IMR-90 (cell line): Measurements from ENCODE around the gene UGT2B11. TPM values are rescaled to one million over a fixed set of nuclear protein-coding genes. Genes with fewer than 3 reads are reported as not detected.
"Not testable (repeated sequence)": the region's sequence is repeated elsewhere in the genome, so short reads cannot be mapped to it uniquely, and the experiment has no call there.

Experiments
- ATAC-seq: fragments of 200-7000 bp; cut with Tn5 transposase; 2 replicates; pipeline ENCODE4 v1.9.1; 2020; ENCODE audit warnings: low read depth, mild to moderate bottlenecking, moderate library complexity
- BruUV-seq: library from RNA; stranded (reverse); fragments of 400-500 nt; replicated peaks from 2 replicates; lab custom pipeline; 2021; lab: Mats Ljungman, UMichigan
- CTCF ChIA-PET: fragments of 300-600 bp; formaldehyde crosslinking; extraction: SDS; loops from one replicate; lab custom pipeline; 2021; ENCODE audit warnings: antibody characterized with exemption; lab: Yijun Ruan, JAX
- POLR2A ChIA-PET: fragments of 300-600 bp; sonication (Branson Sonifier 250); formaldehyde crosslinking; loops from one replicate; lab custom pipeline; 2022; ENCODE audit warnings: antibody characterized with exemption; ENCODE audit not compliant: unreplicated experiment; lab: Charles Lee
- DNase-seq: peaks from one replicate; pipeline ENCODE4 v3.0.0; 2013
- H2AFZ ChIP-seq: replicated peaks from 2 replicates; pipeline ENCODE3; 2013; ENCODE audit warnings: low read length, mild to moderate bottlenecking; ENCODE audit not compliant: poor library complexity
- H2AK5ac ChIP-seq: 2 replicates; pipeline ENCODE4 v1.6.1; 2013; ENCODE audit warnings: low read depth, low read length, inconsistent platforms
- H2AK9ac ChIP-seq: replicated peaks from 2 replicates; pipeline ENCODE3; 2013; ENCODE audit warnings: mild to moderate bottlenecking, low read depth, low read length, moderate library complexity; ENCODE audit not compliant: poor library complexity
- H2BK120ac ChIP-seq: 2 replicates; pipeline ENCODE4 v1.6.1; 2013; ENCODE audit warnings: low read depth, low read length, inconsistent platforms
- H2BK15ac ChIP-seq: 3 replicates; pipeline ENCODE4 v1.6.1; 2013; ENCODE audit warnings: low read depth, low read length, inconsistent platforms
- H2BK20ac ChIP-seq: 2 replicates; pipeline ENCODE4 v1.6.1; 2013; ENCODE audit warnings: low read depth, mild to moderate bottlenecking, inconsistent platforms, low read length, moderate library complexity
- H2BK5ac ChIP-seq: 2 replicates; pipeline ENCODE4 v1.6.1; 2013; ENCODE audit warnings: mild to moderate bottlenecking, low read depth, low read length, inconsistent platforms; ENCODE audit not compliant: poor library complexity, severe bottlenecking
- H3K14ac ChIP-seq: replicated peaks from 2 replicates; pipeline ENCODE4 v1.6.1; 2013; ENCODE audit warnings: low read depth, low read length, inconsistent platforms
- H3K18ac ChIP-seq: 2 replicates; pipeline ENCODE4 v1.6.1; 2013; ENCODE audit warnings: low read depth, low read length, control low read depth
- H3K23ac ChIP-seq: 2 replicates; pipeline ENCODE4 v1.6.1; 2013; ENCODE audit warnings: low read depth, low read length, inconsistent platforms
- H3K27ac ChIP-seq: 2 replicates; pipeline ENCODE4 v1.5.1; 2013; ENCODE audit warnings: mild to moderate bottlenecking, control low read depth, low read length; ENCODE audit not compliant: insufficient read depth
- H3K27me3 ChIP-seq: 2 replicates; pipeline ENCODE4 v1.6.1; 2013; ENCODE audit warnings: low read length; ENCODE audit not compliant: control insufficient read depth, insufficient read depth
- H3K36me3 ChIP-seq: 2 replicates; pipeline ENCODE4 v1.6.1; 2013; ENCODE audit warnings: low read length, mixed read lengths; ENCODE audit not compliant: control insufficient read depth, insufficient read depth
- H3K4ac ChIP-seq: 2 replicates; pipeline ENCODE4 v1.6.1; 2013; ENCODE audit warnings: low read depth, low read length, inconsistent platforms
- H3K4me1 ChIP-seq: 2 replicates; pipeline ENCODE4 v1.6.1; 2013; ENCODE audit warnings: low read length, mixed read lengths; ENCODE audit not compliant: control insufficient read depth, insufficient read depth
- H3K4me2 ChIP-seq: 2 replicates; pipeline ENCODE4 v1.6.1; 2013; ENCODE audit warnings: low read depth, mild to moderate bottlenecking, control low read depth, low read length, moderate library complexity
- H3K4me3 ChIP-seq: 2 replicates; pipeline ENCODE4 v1.5.1; 2013; ENCODE audit warnings: low read depth, mild to moderate bottlenecking, control low read depth, low read length, moderate library complexity; ENCODE audit not compliant: insufficient read depth
- H3K56ac ChIP-seq: 2 replicates; pipeline ENCODE4 v1.6.1; 2013; ENCODE audit warnings: low read length, inconsistent platforms; ENCODE audit not compliant: insufficient read depth; ENCODE audit errors: extremely low read depth
- H3K79me1 ChIP-seq, 2 experiments: 2 replicates each; pipeline ENCODE4 v1.6.1; 2013; ENCODE audit warnings: low read length in 2 of 2, inconsistent platforms in 1 of 2, low read depth in 1 of 2
- H3K9ac ChIP-seq: 2 replicates; pipeline ENCODE4 v1.6.1; 2013; ENCODE audit warnings: low read depth, low read length, control low read depth
- H3K9me1 ChIP-seq: 2 replicates; pipeline ENCODE4 v1.6.1; 2013; ENCODE audit warnings: low read length, inconsistent platforms; ENCODE audit not compliant: insufficient read depth
- H3K9me3 ChIP-seq: 2 replicates; pipeline ENCODE4 v1.6.1; 2013; ENCODE audit warnings: low read length; ENCODE audit not compliant: control insufficient read depth, insufficient read depth
- H4K20me1 ChIP-seq: 2 replicates; pipeline ENCODE4 v1.6.1; 2013; ENCODE audit warnings: low read length, inconsistent platforms; ENCODE audit not compliant: insufficient read depth
- H4K5ac ChIP-seq: 2 replicates; pipeline ENCODE4 v1.6.1; 2013; ENCODE audit warnings: mild to moderate bottlenecking, low read depth, low read length, control low read depth
- H4K8ac ChIP-seq, 2 experiments: 2 replicates each; pipeline ENCODE4 v1.6.1; 2013; ENCODE audit warnings: low read depth in 2 of 2, low read length in 2 of 2, control low read depth in 1 of 2, inconsistent platforms in 1 of 2
- H4K91ac ChIP-seq: 2 replicates; pipeline ENCODE4 v1.6.1; 2013; ENCODE audit warnings: low read depth, low read length, inconsistent platforms; ENCODE audit not compliant: insufficient read depth
- WGBS, 2 experiments: methylation state at CpG; one replicate each; pipeline versions ENCODE4 v1.1.5 to v1.1.7; 2013; ENCODE audit warnings: missing lambda C conversion rate in 2 of 2; ENCODE audit not compliant: insufficient read length in 1 of 2; ENCODE audit errors: extremely low coverage in 2 of 2; 5-methylcytosine and 5-hydroxymethylcytosine counted together
- dilution Hi-C: fragments of 300-500 bp; cut with HindIII; formaldehyde crosslinking; loops from one replicate; pipeline ENCODE4 v1.14.3; 2018; ENCODE audit warnings: low sequenced_read_pairs; ENCODE audit not compliant: unreplicated experiment
- in situ Hi-C: fragments of 300-500 bp; cut with MboI; formaldehyde crosslinking; loops from 3 replicates; pipeline ENCODE4 v1.14.3; 2019; ENCODE audit warnings: low sequenced_read_pairs, inconsistent platforms, mixed read lengths
- intact Hi-C: fragments of 100-400 bp; cut with micrococcal nuclease; formaldehyde crosslinking; loops from 2 replicates; pipeline ENCODE4 v1.10.0; 2022
- polyA plus RNA-seq, 3 experiments: library from polyadenylated mRNA; depleted of rRNA; stranded (reverse); fragments of >200 nt; gene quantifications; 2 replicates each; pipeline ENCODE4 v1.2.3, GENCODE V29; 2012; ENCODE audit warnings: low replicate concordance in 1 of 3
- total RNA-seq: library from RNA; depleted of rRNA; stranded (reverse); fragments of >200 nt; gene quantifications from 2 replicates; pipeline ENCODE4 v1.2.3, GENCODE V29; 2012

Gene UGT2B11
- total and polyA plus RNA-seq, 2 of the 4 experiments (the other 2 are of a cell fraction): not detected

GRCh38 chr4:69242562-69243240 lies 28.2 kb upstream of the UGT2B11 start:
- CTCF ChIA-PET, H2BK120ac ChIP-seq, H3K23ac ChIP-seq, H4K91ac ChIP-seq, H4K8ac ChIP-seq, H3K18ac ChIP-seq, ATAC-seq, H3K4me3 ChIP-seq, H3K27me3 ChIP-seq, H4K5ac ChIP-seq, H4K20me1 ChIP-seq, H3K4ac ChIP-seq, BruUV-seq, H3K56ac ChIP-seq, H3K14ac ChIP-seq, H3K9me1 ChIP-seq, H3K9ac ChIP-seq, POLR2A ChIA-PET, dilution Hi-C loops, H2AK9ac ChIP-seq, H3K27ac ChIP-seq, H2AK5ac ChIP-seq, H3K36me3 ChIP-seq, H2BK15ac ChIP-seq, in situ Hi-C loops, H3K79me1 ChIP-seq, H2BK20ac ChIP-seq, H3K4me1 ChIP-seq, H3K9me3 ChIP-seq, DNase-seq, H3K4me2 ChIP-seq, H2AFZ ChIP-seq, H2BK5ac ChIP-seq: not testable (repeated sequence)
- no CpG with 5 or more reads among the region's 3 CpGs for WGBS, 2 experiments
- intact Hi-C loops: loop anchor here (5.0 kb wide), 1 partner anchor 65 kb away; no protein-coding TSS in a partner anchor

DNA sequence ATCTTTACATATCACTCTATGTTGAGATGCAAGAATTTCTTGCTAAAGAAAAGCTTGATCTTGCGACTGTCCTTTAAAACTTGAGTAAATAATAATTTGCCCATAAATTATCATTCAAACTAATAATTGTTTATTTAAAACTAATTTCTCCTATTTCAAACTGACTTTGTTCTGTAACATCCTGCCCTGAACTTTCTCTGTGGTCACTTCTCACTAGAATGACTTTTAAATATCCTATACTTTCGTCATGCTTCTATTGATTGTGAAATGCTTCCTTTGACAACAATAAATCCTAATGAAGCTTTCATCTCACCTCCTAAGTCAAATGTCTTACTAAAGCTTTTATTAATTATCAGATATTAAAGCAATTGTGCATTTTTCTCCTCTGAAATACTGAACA lies 27.2 kb upstream of the UGT2B11 start:
- H3K4me3 ChIP-seq, H2BK15ac ChIP-seq, DNase-seq, H3K4me1 ChIP-seq, BruUV-seq, H3K27me3 ChIP-seq, H3K4ac ChIP-seq, H4K20me1 ChIP-seq, H4K5ac ChIP-seq, H3K56ac ChIP-seq, H3K4me2 ChIP-seq, H2AK9ac ChIP-seq, POLR2A ChIA-PET, H2BK5ac ChIP-seq, H2BK120ac ChIP-seq, H3K14ac ChIP-seq, in situ Hi-C loops, H3K9me1 ChIP-seq, H3K9ac ChIP-seq, CTCF ChIA-PET, H4K8ac ChIP-seq, H2AFZ ChIP-seq, H4K91ac ChIP-seq, H3K36me3 ChIP-seq, H2BK20ac ChIP-seq, H3K9me3 ChIP-seq, ATAC-seq, H3K23ac ChIP-seq, H3K79me1 ChIP-seq, dilution Hi-C loops, H3K27ac ChIP-seq, H3K18ac ChIP-seq, H2AK5ac ChIP-seq: not testable (repeated sequence)
- intact Hi-C loops: loop anchor here (5.0 kb wide), 1 partner anchor 66 kb away; no protein-coding TSS in a partner anchor
- no CpG with 5 or more reads among the region's 2 CpGs for WGBS, 2 experiments
